ENCODE measurements around the gene MACROD1. TPM values are rescaled to one million over a fixed set of nuclear protein-coding genes. Genes with fewer than 3 reads are reported as not detected.

The MACROD1 gene
- total and polyA plus RNA-seq, 2 experiments from 2014 or later = 21.2 to 29.8 TPM

DNA sequence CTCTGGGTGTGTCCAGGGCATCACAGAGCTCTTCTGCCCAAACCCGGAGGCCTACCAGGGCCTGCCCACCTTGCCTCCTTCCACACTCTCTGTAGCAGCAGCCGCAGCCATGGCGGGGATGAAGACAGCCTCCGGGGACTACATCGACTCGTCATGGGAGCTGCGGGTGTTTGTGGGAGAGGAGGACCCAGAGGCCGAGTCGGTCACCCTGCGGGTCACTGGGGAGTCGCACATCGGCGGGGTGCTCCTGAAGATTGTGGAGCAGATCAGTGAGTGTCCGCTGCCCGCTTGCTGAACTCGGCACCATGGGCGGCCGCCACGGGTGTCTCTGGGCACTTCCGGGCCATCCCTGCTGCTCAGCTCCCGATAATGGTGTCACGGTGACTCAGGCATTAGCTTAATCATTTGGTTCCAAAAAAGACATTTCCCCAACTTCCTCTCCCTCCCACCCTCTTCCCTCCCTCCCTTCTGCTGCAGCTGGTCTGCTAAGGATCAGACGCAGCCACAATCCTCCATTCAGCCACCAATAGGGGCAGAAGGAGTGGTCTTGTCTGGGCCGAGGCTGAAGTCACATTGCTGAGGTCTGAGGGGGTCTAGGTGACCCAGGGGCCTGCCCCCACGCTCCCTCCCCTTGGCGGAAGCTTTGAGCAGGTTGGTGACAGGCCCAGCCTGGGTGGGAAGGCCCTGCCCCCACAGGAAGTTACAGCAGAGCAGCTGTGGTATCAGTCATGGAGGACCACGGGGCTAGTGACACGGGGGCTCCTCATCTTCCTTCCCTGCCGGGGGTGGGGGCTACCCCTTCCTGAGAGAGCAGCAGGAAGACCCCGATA, 41.6 kb upstream of the MACROD1 start:
- no peak overlapping the region for H2AFZ ChIP-seq
- H3K79me2 ChIP-seq = no peaks in the 10 kb centered on the region
- WGBS (ENCODE audit: low lambda C conversion rate, missing lambda C conversion rate) = 85% methylated on average over 22 of the region's 30 CpGs
- TF ChIP-seq EZH2phosphoT487 (IDR thresholded peaks at IDR 0.05; ENCODE audit: low read depth, severe bottlenecking, unreplicated experiment) (no peak), EZH2 (IDR thresholded peaks at IDR 0.05; ENCODE audit: borderline replicate concordance) (no peak)
- TF ChIP-seq, protein P1, sequence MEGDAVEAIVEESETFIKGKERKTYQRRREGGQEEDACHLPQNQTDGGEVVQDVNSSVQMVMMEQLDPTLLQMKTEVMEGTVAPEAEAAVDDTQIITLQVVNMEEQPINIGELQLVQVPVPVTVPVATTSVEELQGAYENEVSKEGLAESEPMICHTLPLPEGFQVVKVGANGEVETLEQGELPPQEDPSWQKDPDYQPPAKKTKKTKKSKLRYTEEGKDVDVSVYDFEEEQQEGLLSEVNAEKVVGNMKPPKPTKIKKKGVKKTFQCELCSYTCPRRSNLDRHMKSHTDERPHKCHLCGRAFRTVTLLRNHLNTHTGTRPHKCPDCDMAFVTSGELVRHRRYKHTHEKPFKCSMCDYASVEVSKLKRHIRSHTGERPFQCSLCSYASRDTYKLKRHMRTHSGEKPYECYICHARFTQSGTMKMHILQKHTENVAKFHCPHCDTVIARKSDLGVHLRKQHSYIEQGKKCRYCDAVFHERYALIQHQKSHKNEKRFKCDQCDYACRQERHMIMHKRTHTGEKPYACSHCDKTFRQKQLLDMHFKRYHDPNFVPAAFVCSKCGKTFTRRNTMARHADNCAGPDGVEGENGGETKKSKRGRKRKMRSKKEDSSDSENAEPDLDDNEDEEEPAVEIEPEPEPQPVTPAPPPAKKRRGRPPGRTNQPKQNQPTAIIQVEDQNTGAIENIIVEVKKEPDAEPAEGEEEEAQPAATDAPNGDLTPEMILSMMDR (IDR thresholded peaks at IDR 0.05; ENCODE audit: poor library complexity) = no peak
- H3K27ac ChIP-seq = no peak overlapping the region
- H3K27me3 ChIP-seq = no peaks in the 10 kb centered on the region
- no peak overlapping the region for H3K4me3 ChIP-seq
- no peaks in the 10 kb centered on the region for H3K9me2 ChIP-seq (replicated peaks; ENCODE audit: insufficient read depth)
- H3K9me3 ChIP-seq (ENCODE audit: low read depth) = no peaks in the 10 kb centered on the region
- H3K4me2 ChIP-seq = no peak overlapping the region
- H4K20me1 ChIP-seq (ENCODE audit: insufficient read depth, poor library complexity, severe bottlenecking) = no peaks in the 10 kb centered on the region
- H3K36me3 ChIP-seq (replicated peaks; ENCODE audit: insufficient read depth, low read depth) = no peaks in the 10 kb centered on the region
- DNase-seq (ENCODE audit: low spot score) = no peak
- no peaks in the 10 kb centered on the region for H3K4me1 ChIP-seq (ENCODE audit: insufficient read depth)

DNA sequence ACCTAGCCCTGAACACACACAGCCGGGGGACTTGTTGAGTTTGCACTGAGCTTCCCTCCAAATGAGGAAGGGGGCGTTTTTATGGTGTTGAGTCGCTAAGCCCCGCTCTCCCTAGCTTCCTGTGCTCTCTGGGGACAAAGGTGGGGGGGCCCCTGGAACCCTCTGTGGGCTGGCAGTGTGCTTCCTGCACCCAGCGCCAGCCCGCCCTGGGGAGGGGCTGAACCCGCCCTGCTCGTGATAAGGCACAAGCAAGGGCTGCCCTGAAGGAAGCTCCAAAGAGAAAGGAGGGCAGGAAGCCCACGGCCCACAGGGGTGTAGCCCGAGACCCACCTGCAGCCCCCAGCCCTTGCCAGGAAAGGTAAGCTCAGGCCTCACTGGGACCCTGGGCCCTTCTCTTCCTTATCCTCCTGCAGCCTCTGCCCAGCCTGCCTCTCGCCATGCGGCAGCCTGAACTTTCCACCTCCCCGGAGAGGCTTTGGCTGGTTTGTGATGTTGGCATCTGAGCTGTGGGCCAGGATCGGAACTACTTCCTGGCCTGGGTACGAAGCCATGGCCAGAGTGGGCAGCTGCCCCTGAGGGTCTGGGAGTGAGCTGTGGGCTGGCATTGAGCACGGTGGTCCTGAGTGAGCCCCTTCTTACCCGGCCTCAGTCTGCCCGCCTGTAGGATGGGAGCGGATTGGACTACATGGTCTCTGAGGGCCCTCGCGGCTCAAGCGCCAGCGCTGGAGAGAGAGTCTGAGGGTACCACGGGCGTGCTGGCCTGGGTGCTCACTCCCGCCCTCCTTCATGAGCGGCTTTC, 40.7 kb upstream of the MACROD1 start, which contains the start of gene FERMT3:
Gene FERMT3 (plus strand): TSS at position 265 of the 799 bp plus-strand sequence. CDS start 644 bp downstream, outside the sequence.
- no peaks in the 10 kb centered on the region for H3K36me3 ChIP-seq (replicated peaks; ENCODE audit: insufficient read depth, low read depth)
- TF ChIP-seq EZH2 (IDR thresholded peaks at IDR 0.05; ENCODE audit: borderline replicate concordance) (no peak), EZH2phosphoT487 (IDR thresholded peaks at IDR 0.05; ENCODE audit: low read depth, severe bottlenecking, unreplicated experiment) (no peak)
- TF ChIP-seq, protein P1 (IDR thresholded peaks at IDR 0.05; ENCODE audit: poor library complexity) = no peak
- WGBS (ENCODE audit: low lambda C conversion rate, missing lambda C conversion rate) = 90% methylated on average over 24 of the region's 27 CpGs
- H3K4me1 ChIP-seq (ENCODE audit: insufficient read depth) = no peaks in the 10 kb centered on the region
- no peak for DNase-seq (ENCODE audit: low spot score)
- no peaks in the 10 kb centered on the region for H4K20me1 ChIP-seq (ENCODE audit: insufficient read depth, poor library complexity, severe bottlenecking)
- no peaks in the 10 kb centered on the region for H3K27me3 ChIP-seq
- no peak within 1 kb of the TSS for H2AFZ ChIP-seq
- no peak within 1 kb of the TSS for H3K27ac ChIP-seq
- H3K79me2 ChIP-seq = no peaks in the 10 kb centered on the region
- H3K9me3 ChIP-seq (ENCODE audit: low read depth) = no peaks in the 10 kb centered on the region
- H3K4me2 ChIP-seq = no peak within 1 kb of the TSS
- no peaks in the 10 kb centered on the region for H3K9me2 ChIP-seq (replicated peaks; ENCODE audit: insufficient read depth)
- H3K4me3 ChIP-seq = no peak within 1 kb of the TSS

DNA sequence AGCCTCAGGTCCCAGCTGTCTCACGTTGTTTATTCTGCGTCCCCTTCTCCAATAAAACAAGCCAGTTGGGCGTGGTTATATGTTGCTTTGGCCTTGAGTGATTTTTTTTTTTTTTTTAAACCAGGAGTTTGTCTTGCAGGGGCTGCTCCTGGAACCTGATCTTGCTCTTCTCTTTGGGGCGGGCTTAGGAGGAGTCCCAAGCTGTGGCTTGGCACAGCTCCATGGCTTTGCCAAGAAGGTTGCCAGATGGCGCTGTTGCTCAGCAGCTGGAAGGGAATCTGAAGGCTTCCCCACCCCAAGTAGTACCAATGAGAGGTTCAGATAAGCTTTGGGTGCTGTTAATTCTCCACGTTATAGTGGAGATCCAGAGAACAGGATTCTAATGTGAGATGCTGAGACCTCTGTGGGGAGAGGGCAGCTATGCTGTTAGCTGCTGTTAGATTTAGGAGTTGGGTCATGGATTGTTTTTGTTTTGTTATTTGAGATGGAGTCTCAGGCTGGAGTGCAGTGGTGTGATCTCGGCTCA, 38.6 kb upstream of the MACROD1 start:
- DNase-seq (ENCODE audit: low spot score) = peak; percentile 90
- Histone ChIP-seq H3K4me3 (no peak overlapping the region), H3K27ac (peak overlapping the region; percentile 12), H4K20me1 (ENCODE audit: insufficient read depth, poor library complexity, severe bottlenecking) (no peaks in the 10 kb centered on the region), H3K4me1 (ENCODE audit: insufficient read depth) (no peaks in the 10 kb centered on the region), H3K4me2 (no peak overlapping the region), H3K27me3 (no peaks in the 10 kb centered on the region), H3K36me3 (replicated peaks; ENCODE audit: insufficient read depth, low read depth) (no peaks in the 10 kb centered on the region), H3K79me2 (no peaks in the 10 kb centered on the region), H3K9me2 (replicated peaks; ENCODE audit: insufficient read depth) (no peaks in the 10 kb centered on the region), H3K9me3 (ENCODE audit: low read depth) (no peaks in the 10 kb centered on the region), H2AFZ (no peak overlapping the region)
- 62% methylated on average over 7 of the region's 7 CpGs for WGBS (ENCODE audit: low lambda C conversion rate, missing lambda C conversion rate)
- TF ChIP-seq, protein P1 (IDR thresholded peaks at IDR 0.05; ENCODE audit: poor library complexity) = peak; percentile 66
- TF ChIP-seq EZH2 (IDR thresholded peaks at IDR 0.05; ENCODE audit: borderline replicate concordance) = no peak

All from hepatocyte (in vitro differentiated cells).